Measurements from ENCODE around the gene IVNS1ABP.
A peak's percentile ranks its signal among the peaks of the same experiment; 100 is the strongest.
"Not testable (repeated sequence)": the region's sequence is repeated elsewhere in the genome, so short reads cannot be mapped to it uniquely, and the experiment has no call there.

The IVNS1ABP gene

GRCh38 chr1:185317034-185317885, at the start of gene IVNS1ABP:
TSS of gene IVNS1ABP (minus strand) at chr1:185317243. CDS start at chr1:185309493, 7,750 bp downstream.
- DNase-seq = peak; percentile 88 to 90

GRCh38 chr1:185365951-185366350, 48.9 kb upstream of the IVNS1ABP start:
- DNase-seq = no peak

- DNase-seq = not testable (repeated sequence)
These were observed 47.5 kb upstream of the IVNS1ABP start for GRCh38 chr1:185364528-185364927.

GRCh38 chr1:185363205-185363604, 46.2 kb upstream of the IVNS1ABP start:
- DNase-seq = no peak

- no peak for DNase-seq
These were observed 43.7 kb upstream of the IVNS1ABP start for GRCh38 chr1:185360714-185361113.

- no peak for DNase-seq
These were observed 41.9 kb upstream of the IVNS1ABP start for GRCh38 chr1:185358957-185359356.

- DNase-seq = no peak
These were observed 38.9 kb upstream of the IVNS1ABP start for GRCh38 chr1:185355947-185356346.

GRCh38 chr1:185353124-185353523, 36.1 kb upstream of the IVNS1ABP start:
- no peak for DNase-seq

- DNase-seq = no peak
These were observed 34.9 kb upstream of the IVNS1ABP start for GRCh38 chr1:185351734-185352466.

- no peak for DNase-seq
These were observed 33.0 kb upstream of the IVNS1ABP start for GRCh38 chr1:185350027-185350442.

GRCh38 chr1:185349556-185349955, 32.5 kb upstream of the IVNS1ABP start:
- DNase-seq = no peak

- no peak for DNase-seq
These were observed 31.9 kb upstream of the IVNS1ABP start for GRCh38 chr1:185348985-185349384.

- DNase-seq = no peak
These were observed 31.3 kb upstream of the IVNS1ABP start for GRCh38 chr1:185348296-185348695.

GRCh38 chr1:185345913-185346720, 29.1 kb upstream of the IVNS1ABP start:
- DNase-seq = no peak

GRCh38 chr1:185343306-185343705, 26.3 kb upstream of the IVNS1ABP start:
- no peak for DNase-seq

GRCh38 chr1:185342672-185343259, 25.7 kb upstream of the IVNS1ABP start:
- no peak for DNase-seq

GRCh38 chr1:185342017-185342416, 25.0 kb upstream of the IVNS1ABP start:
- no peak for DNase-seq

GRCh38 chr1:185341196-185341781, 24.2 kb upstream of the IVNS1ABP start:
- no peak for DNase-seq

- DNase-seq = no peak
These were observed 21.9 kb upstream of the IVNS1ABP start for GRCh38 chr1:185338719-185339622.

- DNase-seq = no peak
These were observed 20.2 kb upstream of the IVNS1ABP start for GRCh38 chr1:185337246-185337645.

- no peak for DNase-seq
These were observed 17.1 kb upstream of the IVNS1ABP start for GRCh38 chr1:185334182-185334581.

Data from NCI-H1930 (cell line).